Epithelial cell of proximal tubule (primary cell): ENCODE data around the gene KSR1. TPM values are rescaled to one million over a fixed set of nuclear protein-coding genes. Genes with fewer than 3 reads are reported as not detected.

Experiments used
- DNase-seq: peaks from one replicate; pipeline ENCODE4 v3.0.0-alpha.2; 2011; ENCODE audit warnings: low read depth
- H3K4me3 ChIP-seq: 2 replicates; pipeline ENCODE4 v1.5.1; 2011; ENCODE audit warnings: low read depth, mild to moderate bottlenecking, low read length
- total RNA-seq: library from RNA; depleted of rRNA; stranded (reverse); fragments of >200 nt; gene quantifications from 2 replicates; pipeline ENCODE4 v1.2.3, GENCODE V29; 2015
- TF ChIP-seq, protein P1 (sequence below): conservative IDR thresholded peaks from 2 replicates; pipeline ENCODE4 v1.5.1; 2012; ENCODE audit warnings: low read depth, mild to moderate bottlenecking, low read length

Gene KSR1
- total RNA-seq, 1 donor from 2014 or later, result 19.9 TPM

GRCh38 chr17:27620721-27621120 lies 164.5 kb downstream of the KSR1 start:
- TF ChIP-seq, protein P1, sequence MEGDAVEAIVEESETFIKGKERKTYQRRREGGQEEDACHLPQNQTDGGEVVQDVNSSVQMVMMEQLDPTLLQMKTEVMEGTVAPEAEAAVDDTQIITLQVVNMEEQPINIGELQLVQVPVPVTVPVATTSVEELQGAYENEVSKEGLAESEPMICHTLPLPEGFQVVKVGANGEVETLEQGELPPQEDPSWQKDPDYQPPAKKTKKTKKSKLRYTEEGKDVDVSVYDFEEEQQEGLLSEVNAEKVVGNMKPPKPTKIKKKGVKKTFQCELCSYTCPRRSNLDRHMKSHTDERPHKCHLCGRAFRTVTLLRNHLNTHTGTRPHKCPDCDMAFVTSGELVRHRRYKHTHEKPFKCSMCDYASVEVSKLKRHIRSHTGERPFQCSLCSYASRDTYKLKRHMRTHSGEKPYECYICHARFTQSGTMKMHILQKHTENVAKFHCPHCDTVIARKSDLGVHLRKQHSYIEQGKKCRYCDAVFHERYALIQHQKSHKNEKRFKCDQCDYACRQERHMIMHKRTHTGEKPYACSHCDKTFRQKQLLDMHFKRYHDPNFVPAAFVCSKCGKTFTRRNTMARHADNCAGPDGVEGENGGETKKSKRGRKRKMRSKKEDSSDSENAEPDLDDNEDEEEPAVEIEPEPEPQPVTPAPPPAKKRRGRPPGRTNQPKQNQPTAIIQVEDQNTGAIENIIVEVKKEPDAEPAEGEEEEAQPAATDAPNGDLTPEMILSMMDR, result no peak
- DNase-seq, result no peak
- no peak overlapping the region for H3K4me3 ChIP-seq

- DNase-seq, result no peak
- H3K4me3 ChIP-seq, result no peak overlapping the region
- TF ChIP-seq, protein P1, result no peak
Observed at GRCh38 chr17:27621536-27621935, 165.3 kb downstream of the KSR1 start.

- TF ChIP-seq, protein P1, result no peak
- no peak for DNase-seq
Observed at GRCh38 chr17:27621942-27622559, 165.8 kb downstream of the KSR1 start.

GRCh38 chr17:27622986-27623385 lies 166.7 kb downstream of the KSR1 start:
- TF ChIP-seq, protein P1, result no peak
- no peak overlapping the region for H3K4me3 ChIP-seq
- no peak for DNase-seq

More at GRCh38 chr17:27621942-27622559, 165.8 kb downstream of the KSR1 start:
- no peak overlapping the region for H3K4me3 ChIP-seq

DNA sequence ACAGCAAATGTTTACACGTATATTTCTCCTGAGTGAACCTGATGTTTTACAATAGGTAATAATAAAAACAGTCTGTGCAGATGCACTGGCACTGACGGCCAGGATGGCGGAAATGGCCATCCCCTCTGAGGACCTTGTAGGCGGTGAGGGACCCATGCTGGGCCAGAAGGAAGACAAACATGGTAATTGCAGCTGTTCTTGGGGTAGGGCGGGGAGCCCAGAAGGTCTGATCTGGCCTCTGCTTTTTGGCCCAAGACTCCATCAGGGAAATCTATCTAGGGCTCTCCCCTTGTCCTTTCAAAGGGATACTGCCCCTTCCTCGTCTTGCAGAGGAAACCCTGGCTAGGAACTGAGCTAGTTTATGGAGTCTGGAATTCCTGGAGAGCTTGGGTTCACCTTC lies 167.4 kb downstream of the KSR1 start:
- TF ChIP-seq, protein P1, result no peak
- DNase-seq, result no peak
- H3K4me3 ChIP-seq, result no peak overlapping the region

- TF ChIP-seq, protein P1, result no peak
- no peak for DNase-seq
- no peak overlapping the region for H3K4me3 ChIP-seq
Observed at GRCh38 chr17:27624539-27624938, 168.3 kb downstream of the KSR1 start.

DNA sequence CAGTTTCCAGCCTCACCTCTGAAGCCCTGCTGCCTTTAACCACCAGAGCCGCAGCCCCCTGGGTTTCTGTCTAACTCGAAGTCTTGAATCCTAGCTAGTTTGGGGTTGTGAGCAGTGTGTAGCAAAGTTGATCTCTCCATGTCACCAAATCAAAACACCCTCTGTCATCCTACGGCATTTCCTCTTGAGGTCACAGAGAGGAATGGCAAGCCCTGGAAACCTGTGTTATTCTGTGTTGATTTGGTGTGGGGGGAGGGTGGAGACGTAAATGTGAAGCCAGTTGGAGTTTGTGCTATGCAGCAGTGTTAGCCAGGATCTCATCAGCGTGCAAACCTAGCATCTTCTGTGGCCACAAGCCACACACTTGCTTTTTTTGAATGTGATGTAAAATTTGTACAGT lies 169.6 kb downstream of the KSR1 start:
- TF ChIP-seq, protein P1, result no peak
- DNase-seq, result no peak
- H3K4me3 ChIP-seq, result no peak overlapping the region
